Breast epithelium (tissue), 4 donors: ENCODE results near the gene SCLY. TPM values are rescaled to one million over a fixed set of nuclear protein-coding genes. Genes with fewer than 3 reads are reported as not detected.

Source experiments
- DNase-seq, 2 donors: peaks; one replicate each; pipeline ENCODE4 v3.0.0-alpha.2; 2019; ENCODE audit warnings: low spot score in 2 of 2
- H3K27ac ChIP-seq, 2 donors: fragments of 200-600 bp; sonication (generic) in 1 of 2; one replicate each; pipeline ENCODE4 v1.5.1; 2016 to 2019; ENCODE audit warnings: mild to moderate bottlenecking in 1 of 2
- H3K27me3 ChIP-seq, 2 donors: fragments of 200-600 bp; sonication (generic) in 1 of 2; one replicate each; pipeline versions ENCODE4 v1.5.1 to v1.6.0; 2017 to 2019; ENCODE audit warnings: control low read depth in 1 of 2, mild to moderate bottlenecking in 1 of 2
- H3K36me3 ChIP-seq: fragments of 200-600 bp; one replicate; pipeline ENCODE4 v1.5.1; 2019
- H3K4me1 ChIP-seq, 2 donors: fragments of 200-600 bp; sonication (generic); one replicate each; pipeline ENCODE4 v1.5.1; 2016 to 2019; ENCODE audit warnings: control low read depth in 1 of 2
- H3K4me3 ChIP-seq, 3 donors: fragments of 200-600 bp; sonication (generic); 1 replicate in 2 of 3; 2 replicates in 1 of 3; pipeline ENCODE4 v1.5.1; 2016 to 2019; ENCODE audit warnings: mild to moderate bottlenecking in 3 of 3, moderate library complexity in 2 of 3
- H3K9me3 ChIP-seq, 2 donors: fragments of 200-600 bp; sonication (generic) in 1 of 2; one replicate each; pipeline ENCODE4 v1.5.1; 2016 to 2019; ENCODE audit warnings: control low read depth in 1 of 2
- CTCF ChIP-seq, 3 donors: fragments of 450-650 bp; IDR thresholded peaks; one replicate each; pipeline ENCODE4 v1.5.1; 2016 to 2017; ENCODE audit warnings: antibody characterized with exemption in 3 of 3, mild to moderate bottlenecking in 3 of 3, moderate library complexity in 3 of 3
- POLR2A ChIP-seq: fragments of 450-650 bp; IDR thresholded peaks from one replicate; pipeline ENCODE4 v1.6.1; 2016; ENCODE audit warnings: antibody characterized with exemption, mild to moderate bottlenecking, moderate library complexity
- POLR2AphosphoS5 ChIP-seq, 3 donors: sonication (generic); formaldehyde crosslinking; IDR thresholded peaks; one replicate each; pipeline ENCODE4 v1.6.1; 2017; ENCODE audit warnings: antibody characterized with exemption in 3 of 3
- intact Hi-C: fragments of 100-400 bp; cut with DNase I; formaldehyde crosslinking; loops from one replicate; pipeline ENCODE4 v1.15.1; 2023; ENCODE audit warnings: low total_unique reads
- total RNA-seq, 3 donors: library from RNA; depleted of rRNA; stranded (reverse); fragments of >200 nt; gene quantifications; one replicate each; pipeline ENCODE4 v1.1.0, GENCODE V29; 2016

Gene SCLY
- total RNA-seq, 3 donors from 2014 or later, result 11.2 to 16.7 (median 12.1) TPM

DNA sequence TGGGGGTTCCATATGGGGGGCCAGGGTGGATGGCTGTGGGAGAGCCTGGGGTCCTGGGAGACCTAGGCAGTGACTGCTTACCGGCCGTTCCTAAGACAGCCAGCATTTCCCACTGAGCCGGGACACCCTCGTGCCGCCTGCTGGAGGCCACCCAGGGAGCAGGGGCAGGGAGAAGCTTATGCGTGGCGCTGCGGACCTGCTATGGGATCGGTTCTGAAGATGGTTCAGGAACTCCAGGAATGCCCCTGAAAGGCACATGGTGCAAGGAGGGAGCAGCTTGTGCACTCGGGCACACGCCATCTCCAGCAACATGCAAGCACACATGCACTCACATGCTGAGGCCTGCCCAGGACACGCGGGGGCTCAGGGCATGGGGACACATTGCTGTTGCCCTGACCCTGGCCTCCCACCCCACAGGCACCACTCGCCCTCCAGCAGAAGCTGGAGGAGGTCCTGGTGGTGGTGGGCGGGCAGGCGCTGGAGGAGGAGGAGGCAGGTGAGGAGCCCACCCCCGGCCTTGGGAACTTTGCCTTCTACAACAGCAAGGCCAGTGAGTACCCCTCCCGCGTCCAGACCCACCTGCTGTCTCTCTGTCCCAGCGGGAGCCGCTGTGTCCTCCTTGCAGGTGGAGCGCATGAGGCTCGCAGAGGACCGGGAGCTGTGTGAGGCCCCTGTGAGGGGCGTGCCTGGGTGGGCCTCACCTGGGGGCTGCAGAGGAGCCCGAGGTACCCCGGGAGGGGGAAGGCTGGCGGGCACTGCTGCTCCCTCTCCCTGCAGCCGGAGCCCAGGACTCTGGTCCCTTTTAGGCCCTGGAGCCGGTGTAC is 81.8 kb downstream of the SCLY start:
- intact Hi-C loops, result no loop called here
- TF ChIP-seq POLR2A, result no peak
- TF ChIP-seq CTCF (IDR thresholded peaks at IDR 0.05), result no peak
- no peak for TF ChIP-seq POLR2AphosphoS5 (IDR thresholded peaks at IDR 0.05)
- H3K4me3 ChIP-seq, result no peak overlapping the region
- no peaks in the 10 kb centered on the region for H3K27me3 ChIP-seq
- H3K27ac ChIP-seq, result no peak overlapping the region
- H3K4me1 ChIP-seq, result no peaks in the 10 kb centered on the region
- H3K9me3 ChIP-seq, result no peaks in the 10 kb centered on the region
- no peaks in the 10 kb centered on the region for H3K36me3 ChIP-seq
- no peak for DNase-seq

DNA sequence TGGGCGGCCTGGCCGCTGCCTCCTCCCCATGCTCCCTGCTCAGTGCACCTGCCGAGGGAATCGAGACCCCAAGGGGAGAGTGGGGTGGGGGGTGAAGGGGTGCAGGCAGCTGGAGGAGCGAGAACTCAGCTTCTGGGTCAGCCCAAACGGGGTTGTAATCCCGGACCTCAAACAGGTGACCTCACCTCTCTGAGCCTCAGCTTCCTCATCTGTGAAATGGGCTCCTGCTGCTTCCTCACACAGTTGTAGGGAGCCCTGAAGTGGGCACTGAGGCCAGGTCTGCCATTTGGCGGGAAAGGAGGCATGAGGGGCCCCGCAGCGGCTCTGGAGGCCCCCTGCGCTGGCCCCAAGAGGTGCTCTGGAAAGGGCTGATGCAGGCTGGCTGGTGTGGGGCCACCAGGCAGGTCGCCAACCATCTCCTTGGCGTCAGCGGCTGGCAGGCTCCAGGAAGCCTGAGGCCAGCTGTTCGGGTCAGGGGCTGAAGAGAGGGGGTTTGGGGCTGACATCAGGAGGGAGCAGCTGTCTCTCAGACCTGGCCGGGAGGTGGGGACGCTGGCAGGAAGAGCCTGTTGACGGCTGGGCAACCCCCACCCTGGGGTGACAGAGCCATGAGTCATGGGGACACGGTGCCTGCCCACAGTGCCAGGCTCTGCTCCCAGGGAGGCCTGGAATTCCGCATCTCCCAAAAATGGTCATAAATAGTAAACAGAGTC is 82.6 kb downstream of the SCLY start:
- TF ChIP-seq POLR2AphosphoS5 (IDR thresholded peaks at IDR 0.05) (no peak), POLR2A (no peak), CTCF (IDR thresholded peaks at IDR 0.05) (no peak)
- intact Hi-C loops, result no loop called here
- no peak overlapping the region for H3K27ac ChIP-seq
- no peaks in the 10 kb centered on the region for H3K4me1 ChIP-seq
- no peaks in the 10 kb centered on the region for H3K9me3 ChIP-seq
- H3K27me3 ChIP-seq, result no peaks in the 10 kb centered on the region
- no peak for DNase-seq
- H3K4me3 ChIP-seq, result no peak overlapping the region
- no peaks in the 10 kb centered on the region for H3K36me3 ChIP-seq

- Histone ChIP-seq H3K27me3 (no peaks in the 10 kb centered on the region), H3K4me3 (no peak overlapping the region), H3K36me3 (no peaks in the 10 kb centered on the region), H3K27ac (no peak overlapping the region), H3K9me3 (no peaks in the 10 kb centered on the region), H3K4me1 (no peaks in the 10 kb centered on the region)
- DNase-seq, result no peak
- TF ChIP-seq CTCF (IDR thresholded peaks at IDR 0.05) (no peak), POLR2A (no peak), POLR2AphosphoS5 (IDR thresholded peaks at IDR 0.05) (no peak)
- intact Hi-C loops, result no loop called here
These were observed 83.5 kb downstream of the SCLY start for GRCh38 chr2:238144262-238144661.

DNA sequence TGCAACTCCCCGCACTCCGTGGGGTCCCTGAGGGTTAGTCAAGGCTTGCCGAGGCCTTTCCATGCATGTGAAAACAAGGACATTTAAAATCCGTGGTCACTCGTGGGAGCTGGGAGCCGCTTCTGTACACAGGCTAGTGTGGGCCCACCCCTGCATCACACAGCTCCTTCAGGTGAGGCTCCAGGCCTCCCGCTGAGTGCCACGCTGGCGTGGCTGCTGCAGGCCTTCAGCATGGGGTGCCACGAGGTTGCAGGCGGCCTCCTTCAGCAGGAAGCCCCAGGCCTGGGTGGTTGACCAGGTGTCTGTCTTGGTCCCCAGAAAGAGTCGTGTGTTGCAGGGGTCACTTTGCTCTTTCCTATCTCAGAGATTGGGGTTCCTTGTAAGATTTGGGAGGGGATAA is 84.2 kb downstream of the SCLY start:
- intact Hi-C loops, result loop anchor here (5.0 kb wide), 1 partner anchor 862 kb away; no protein-coding TSS in a partner anchor
- no peak for TF ChIP-seq POLR2A
- no peak for TF ChIP-seq POLR2AphosphoS5 (IDR thresholded peaks at IDR 0.05)
- H3K27ac ChIP-seq, result no peak overlapping the region
- H3K4me3 ChIP-seq, result no peak overlapping the region
- H3K36me3 ChIP-seq, result no peaks in the 10 kb centered on the region
- H3K4me1 ChIP-seq, result no peaks in the 10 kb centered on the region
- no peaks in the 10 kb centered on the region for H3K27me3 ChIP-seq
- H3K9me3 ChIP-seq, result no peaks in the 10 kb centered on the region
- no peak for DNase-seq

GRCh38 chr2:238145851-238146250 is 85.0 kb downstream of the SCLY start:
- Histone ChIP-seq H3K4me1 (no peaks in the 10 kb centered on the region), H3K27ac (no peak overlapping the region), H3K27me3 (no peaks in the 10 kb centered on the region), H3K4me3 (no peak overlapping the region), H3K9me3 (no peaks in the 10 kb centered on the region), H3K36me3 (no peaks in the 10 kb centered on the region)
- intact Hi-C loops, result loop anchor here (5.0 kb wide), 1 partner anchor 861 kb away; no protein-coding TSS in a partner anchor
- no peak for TF ChIP-seq CTCF (IDR thresholded peaks at IDR 0.05)
- TF ChIP-seq POLR2AphosphoS5 (IDR thresholded peaks at IDR 0.05), result no peak
- TF ChIP-seq POLR2A, result no peak
- DNase-seq, result no peak
